GM21529 (cell line): Measurements from ENCODE around the gene EEFSEC.

ENCODE experiments used
- ATAC-seq: cut with Tn5 transposase; IDR thresholded peaks from one replicate; pipeline ENCODE4 v1.9.1; 2021; ENCODE audit not compliant: unreplicated experiment

The EEFSEC gene

GRCh38 chr3:128329491-128330213, 176.4 kb downstream of the EEFSEC start:
- no peak for ATAC-seq

- no peak for ATAC-seq
Measured at GRCh38 chr3:128330214-128330842, 177.0 kb downstream of the EEFSEC start.

- no peak for ATAC-seq
Measured at GRCh38 chr3:128334086-128334645, 180.9 kb downstream of the EEFSEC start.

GRCh38 chr3:128334766-128335165, 181.5 kb downstream of the EEFSEC start:
- ATAC-seq = no peak

- ATAC-seq = no peak
Measured at GRCh38 chr3:128335621-128336296, 182.5 kb downstream of the EEFSEC start.

- ATAC-seq = no peak
Measured at GRCh38 chr3:128336337-128337156, 183.3 kb downstream of the EEFSEC start.

GRCh38 chr3:128337305-128337704, 184.0 kb downstream of the EEFSEC start:
- ATAC-seq = no peak

- no peak for ATAC-seq
Measured at GRCh38 chr3:128338536-128339330, 185.5 kb downstream of the EEFSEC start.

- no peak for ATAC-seq
Measured at GRCh38 chr3:128339491-128340012, 186.3 kb downstream of the EEFSEC start.

- ATAC-seq = no peak
Measured at GRCh38 chr3:128340198-128340903, 187.1 kb downstream of the EEFSEC start.

GRCh38 chr3:128340904-128341555, 187.7 kb downstream of the EEFSEC start:
- no peak for ATAC-seq

- ATAC-seq = no peak
Measured at GRCh38 chr3:128341659-128342395, 188.5 kb downstream of the EEFSEC start.

GRCh38 chr3:128342701-128343180, 189.5 kb downstream of the EEFSEC start:
- no peak for ATAC-seq

- no peak for ATAC-seq
Measured at GRCh38 chr3:128343287-128344051, 190.2 kb downstream of the EEFSEC start.

- no peak for ATAC-seq
Measured at GRCh38 chr3:128344052-128344735, 190.9 kb downstream of the EEFSEC start.

GRCh38 chr3:128345196-128345595, 191.9 kb downstream of the EEFSEC start:
- ATAC-seq = no peak

- no peak for ATAC-seq
Measured at GRCh38 chr3:128346562-128346961, 193.3 kb downstream of the EEFSEC start.
